AG09319 (cell line): ENCODE measurements around the gene AMMECR1.

Experiments used
- DNase-seq: peaks from one replicate; pipeline ENCODE4 v3.0.0-alpha.2; 2010; ENCODE audit warnings: low read depth; ENCODE audit errors: extremely low read depth
- CTCF ChIP-seq: IDR thresholded peaks from 2 replicates; pipeline ENCODE4 v1.5.1; 2011; ENCODE audit warnings: low read depth, mild to moderate bottlenecking, inconsistent platforms, low read length, moderate library complexity

Gene AMMECR1

DNA sequence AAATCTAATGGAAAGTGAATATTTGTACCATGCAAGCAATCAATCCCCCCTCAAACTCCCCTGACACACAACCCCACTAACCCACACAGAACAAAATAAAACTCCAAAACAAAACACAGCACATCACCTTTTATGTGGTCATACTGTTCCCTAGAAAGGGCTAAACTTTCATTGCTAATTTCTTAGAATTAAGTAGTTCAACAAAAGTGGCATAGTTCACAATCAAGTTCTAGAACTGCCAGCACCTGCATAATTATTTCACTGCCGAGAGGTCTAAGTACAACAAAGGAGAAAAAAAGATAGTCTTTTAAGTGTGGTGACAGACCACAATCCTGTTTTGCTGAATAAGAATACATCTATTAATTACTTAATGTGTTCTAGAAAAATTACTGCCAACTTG is 58.8 kb downstream of the AMMECR1 start:
- DNase-seq: no peak
- TF ChIP-seq CTCF: no peak

DNA sequence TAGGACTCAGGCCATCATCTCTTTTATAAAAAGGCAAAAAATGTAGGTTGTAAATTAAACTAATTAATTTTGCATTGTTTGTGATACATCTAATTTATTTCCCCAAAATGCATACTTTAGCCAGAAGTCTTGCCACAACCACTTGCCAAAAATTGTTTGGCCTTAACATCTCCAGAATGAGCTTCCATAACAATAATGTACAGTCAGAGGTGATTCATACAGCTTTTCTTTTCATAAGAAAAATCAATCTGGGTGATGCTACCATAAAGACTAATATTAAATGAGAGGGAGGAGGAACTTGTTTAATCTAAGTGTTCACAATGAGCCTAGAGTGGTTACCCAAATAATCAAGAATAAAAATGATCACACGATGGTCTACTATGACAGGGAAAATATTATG is 59.3 kb downstream of the AMMECR1 start:
- TF ChIP-seq CTCF: no peak
- DNase-seq: no peak

- DNase-seq: no peak
- TF ChIP-seq CTCF: no peak
These were observed 60.0 kb downstream of the AMMECR1 start for GRCh38 chrX:110257889-110258288.

GRCh38 chrX:110252711-110253110 is 65.2 kb downstream of the AMMECR1 start:
- DNase-seq: no peak
- TF ChIP-seq CTCF: no peak

DNA sequence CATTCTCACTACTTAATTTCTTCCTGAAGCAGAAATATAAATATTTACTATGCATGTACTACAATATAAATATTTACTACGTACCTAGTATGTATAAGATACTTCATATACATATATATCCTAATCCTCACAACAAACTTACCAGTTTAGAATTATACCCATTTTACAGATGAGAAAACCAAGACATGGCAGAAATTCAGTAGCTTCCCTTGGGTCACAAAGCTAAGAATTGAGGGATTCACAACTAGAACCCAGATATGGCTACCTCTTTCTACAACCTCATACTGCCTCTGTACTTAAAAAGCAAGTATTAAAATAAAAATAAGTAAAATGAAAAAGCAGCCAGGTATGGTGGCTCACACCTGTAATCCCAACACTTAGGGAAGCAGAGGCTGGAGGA is 65.9 kb downstream of the AMMECR1 start:
- no peak for TF ChIP-seq CTCF
- no peak for DNase-seq

DNA sequence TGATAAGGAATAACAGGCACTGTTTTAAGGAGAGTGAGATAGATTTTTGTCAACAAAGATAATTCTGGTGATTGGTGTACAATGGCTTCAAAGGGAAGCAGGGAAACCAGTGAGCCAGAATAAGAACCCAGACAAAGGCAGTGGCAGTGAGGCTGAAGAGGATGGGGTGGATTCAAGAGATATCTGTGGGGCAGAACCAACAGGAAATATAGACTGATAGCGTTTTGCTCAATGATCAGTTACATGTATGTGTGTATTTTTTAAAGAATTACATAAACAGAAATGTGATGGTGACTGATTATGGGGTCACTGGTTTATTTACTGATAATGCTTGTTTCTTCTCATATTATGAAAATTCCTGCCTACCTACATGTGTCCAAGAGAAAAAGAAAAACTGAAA is 66.4 kb downstream of the AMMECR1 start:
- no peak for TF ChIP-seq CTCF
- no peak for DNase-seq

DNA sequence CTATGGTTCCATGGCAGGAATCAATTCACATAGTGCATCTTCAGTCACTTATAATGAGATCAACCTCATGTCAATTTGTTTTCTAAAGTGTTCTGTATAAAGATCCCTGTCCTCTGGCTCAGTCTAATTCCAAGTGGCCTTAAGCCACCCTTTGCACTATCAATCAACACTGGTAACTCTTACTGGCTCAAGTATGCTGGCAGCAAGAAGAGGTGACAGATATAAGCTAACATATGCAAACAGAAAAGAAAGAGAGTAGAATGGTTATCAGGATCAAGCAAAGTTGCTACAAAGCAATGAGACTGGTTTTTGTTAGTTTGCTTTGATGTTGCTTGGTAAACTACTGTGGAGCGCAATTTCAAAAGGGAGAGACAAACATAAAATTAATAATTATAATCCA is 67.0 kb downstream of the AMMECR1 start:
- no peak for DNase-seq
- no peak for TF ChIP-seq CTCF

DNA sequence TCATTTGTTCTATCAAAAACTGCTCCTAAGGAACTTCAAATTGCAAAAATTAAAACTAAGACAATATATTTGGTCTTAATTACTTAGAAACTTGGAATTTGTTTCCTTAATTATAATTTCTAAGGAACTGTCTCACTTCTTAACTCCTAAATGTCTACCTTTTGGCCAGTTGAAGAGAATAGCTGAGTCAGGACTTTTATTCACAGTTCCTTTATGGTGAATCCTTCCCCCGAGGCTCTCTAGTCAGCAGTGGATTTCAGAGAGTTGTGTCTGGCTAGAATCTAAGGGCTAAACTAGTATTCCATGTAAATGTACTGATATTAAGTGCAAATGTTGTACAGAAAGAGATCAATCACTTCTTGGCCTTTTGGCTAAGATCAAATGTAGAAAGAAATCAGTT is 69.3 kb downstream of the AMMECR1 start:
- no peak for DNase-seq
- no peak for TF ChIP-seq CTCF
